ENCODE data around the gene TOP3A. TPM values are rescaled to one million over a fixed set of nuclear protein-coding genes. Genes with fewer than 3 reads are reported as not detected.

Gene TOP3A
- total RNA-seq, 1 experiment from 2014 or later: 68.7 TPM

GRCh38 chr17:18233803-18234518, 80.8 kb downstream of the TOP3A start:
- H2BK12ac ChIP-seq (ENCODE audit: insufficient read length, low read depth, low read length): no peak overlapping the region
- H3K14ac ChIP-seq (ENCODE audit: insufficient read depth, low read length): no peak overlapping the region
- no peak overlapping the region for H3K56ac ChIP-seq (ENCODE audit: insufficient read length, low read depth, low read length)
- H3K27ac Mint-ChIP-seq: no peak overlapping the region; a peak in 2 of 7 replicates
- H3K79me1 ChIP-seq (ENCODE audit: insufficient read depth, low read depth, low read length, poor library complexity, severe bottlenecking): no peaks in the 10 kb centered on the region
- H4K91ac ChIP-seq (ENCODE audit: insufficient read length, low read depth, low read length): no peak overlapping the region
- no CpG with 5 or more reads among the region's 22 CpGs for WGBS (ENCODE audit: extremely low coverage, insufficient read length, low lambda C conversion rate)
- H3K27ac ChIP-seq (ENCODE audit: insufficient read length, low read depth, low read length): no peak overlapping the region
- H3K9me3 Mint-ChIP-seq: no peaks in the 10 kb centered on the region
- peaks cover 16 to 52% (median 52%) of the 10 kb centered on the region in 3 experiments for H3K36me3 Mint-ChIP-seq (ENCODE audit: insufficient read depth in 1 of 3, low read depth in 3 of 3)
- no peak overlapping the region for H3K4me2 ChIP-seq (ENCODE audit: insufficient read depth, insufficient read length, low read length)
- H3T11ph ChIP-seq (ENCODE audit: low read length): no peak overlapping the region
- H3K9me3 ChIP-seq (ENCODE audit: control insufficient read depth, low read depth, low read length): no peaks in the 10 kb centered on the region
- no peak overlapping the region for H2AFZ ChIP-seq (ENCODE audit: low read length)
- H3K79me2 ChIP-seq (ENCODE audit: insufficient read depth, low read length): peaks cover 7% of the 10 kb centered on the region; the same call in 1 of the 2 replicates
- H4K5ac ChIP-seq (ENCODE audit: insufficient read length, low read depth, low read length): no peak overlapping the region
- DNase-seq: no peak
- no peak overlapping the region for H2BK15ac ChIP-seq (ENCODE audit: low read depth, low read length)
- no peak overlapping the region for H3K4ac ChIP-seq (ENCODE audit: low read depth, low read length)
- H2AK5ac ChIP-seq (ENCODE audit: insufficient read length, low read length): no peak overlapping the region
- no peaks in the 10 kb centered on the region for H3K27me3 ChIP-seq (ENCODE audit: insufficient read depth, low read length)
- H4K8ac ChIP-seq (replicated peaks; ENCODE audit: insufficient read length, low read depth, low read length): no peak overlapping the region
- no peaks in the 10 kb centered on the region for H3K4me1 ChIP-seq (ENCODE audit: insufficient read depth, low read length)
- no peaks in the 10 kb centered on the region for H3K23me2 ChIP-seq (ENCODE audit: insufficient read length, low read depth, low read length, poor library complexity, severe bottlenecking)
- no peak overlapping the region for H3K18ac ChIP-seq (ENCODE audit: insufficient read length, low read depth, low read length)
- H2BK120ac ChIP-seq (ENCODE audit: low read depth, low read length, poor library complexity, severe bottlenecking): no peak overlapping the region
- H3K27me3 Mint-ChIP-seq (ENCODE audit: low read depth): no peaks in the 10 kb centered on the region
- TF ChIP-seq, protein P1, sequence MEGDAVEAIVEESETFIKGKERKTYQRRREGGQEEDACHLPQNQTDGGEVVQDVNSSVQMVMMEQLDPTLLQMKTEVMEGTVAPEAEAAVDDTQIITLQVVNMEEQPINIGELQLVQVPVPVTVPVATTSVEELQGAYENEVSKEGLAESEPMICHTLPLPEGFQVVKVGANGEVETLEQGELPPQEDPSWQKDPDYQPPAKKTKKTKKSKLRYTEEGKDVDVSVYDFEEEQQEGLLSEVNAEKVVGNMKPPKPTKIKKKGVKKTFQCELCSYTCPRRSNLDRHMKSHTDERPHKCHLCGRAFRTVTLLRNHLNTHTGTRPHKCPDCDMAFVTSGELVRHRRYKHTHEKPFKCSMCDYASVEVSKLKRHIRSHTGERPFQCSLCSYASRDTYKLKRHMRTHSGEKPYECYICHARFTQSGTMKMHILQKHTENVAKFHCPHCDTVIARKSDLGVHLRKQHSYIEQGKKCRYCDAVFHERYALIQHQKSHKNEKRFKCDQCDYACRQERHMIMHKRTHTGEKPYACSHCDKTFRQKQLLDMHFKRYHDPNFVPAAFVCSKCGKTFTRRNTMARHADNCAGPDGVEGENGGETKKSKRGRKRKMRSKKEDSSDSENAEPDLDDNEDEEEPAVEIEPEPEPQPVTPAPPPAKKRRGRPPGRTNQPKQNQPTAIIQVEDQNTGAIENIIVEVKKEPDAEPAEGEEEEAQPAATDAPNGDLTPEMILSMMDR (conservative IDR thresholded peaks at IDR 0.05): no peak
- H4K20me1 ChIP-seq (ENCODE audit: control insufficient read depth, insufficient read depth, insufficient read length): no peaks in the 10 kb centered on the region
- no peak overlapping the region for H3K23ac ChIP-seq (ENCODE audit: insufficient read length, low read depth, low read length)
- peaks cover 3 to 8% of the 10 kb centered on the region in 2 experiments; a peak in 3 of 4 replicates for H3K4me1 Mint-ChIP-seq
- no peak overlapping the region for H2BK5ac ChIP-seq (ENCODE audit: insufficient read length, low read length)
- no peak overlapping the region for H3K4me3 Mint-ChIP-seq
- no peak overlapping the region for H2BK20ac ChIP-seq (ENCODE audit: low read depth, low read length, poor library complexity, severe bottlenecking)
- no peak overlapping the region for H3K9ac ChIP-seq (ENCODE audit: extremely low read depth, insufficient read length, low read length)
